Myocyte (in vitro differentiated cells): ENCODE results near the gene EIF4E. TPM values are rescaled to one million over a fixed set of nuclear protein-coding genes. Genes with fewer than 3 reads are reported as not detected.

Source experiments
- total RNA-seq: library from RNA; depleted of rRNA; stranded (reverse); fragments of >200 nt; gene quantifications from 2 replicates; pipeline ENCODE4 v1.2.3, GENCODE V29; 2014

The EIF4E gene
- total RNA-seq, 1 donor from 2014 or later, result 132 TPM

Other genes with a start within 250 kb of the EIF4E start
- gene METAP1, start 66.6 kb upstream of the EIF4E start, total RNA-seq, result 40.4 and 44.6 TPM in 2 replicates
- gene ADH5, start 159.7 kb upstream of the EIF4E start, total RNA-seq, result 118 and 122 TPM in 2 replicates
- gene ADH4, start 215.2 kb upstream of the EIF4E start, total RNA-seq, result not detected in 2 replicates